HG02840 (cell line): ENCODE results near the gene DDX10.
A peak's percentile ranks its signal among the peaks of the same experiment; 100 is the strongest.
"Not testable (repeated sequence)": the region's sequence is repeated elsewhere in the genome, so short reads cannot be mapped to it uniquely, and the experiment has no call there.

ENCODE experiments used
- ATAC-seq: cut with Tn5 transposase; IDR thresholded peaks from one replicate; pipeline ENCODE4 v1.9.1; 2021; ENCODE audit warnings: mild to moderate bottlenecking, moderate library complexity, moderate number of reproducible peaks; ENCODE audit not compliant: unreplicated experiment, low FRiP score

DDX10 gene

GRCh38 chr11:108654100-108654499 is 10.8 kb upstream of the DDX10 start:
- ATAC-seq, result not testable (repeated sequence)

- ATAC-seq, result no peak
Observed at GRCh38 chr11:108654994-108655631, 9.8 kb upstream of the DDX10 start.

GRCh38 chr11:108662700-108663099 is 2.2 kb upstream of the DDX10 start:
- no peak for ATAC-seq

GRCh38 chr11:108663154-108663877 is 1.6 kb upstream of the DDX10 start:
- ATAC-seq, result peak; percentile 51

GRCh38 chr11:108666373-108666772 is 1.5 kb downstream of the DDX10 start:
- ATAC-seq, result no peak

- no peak for ATAC-seq
Observed at GRCh38 chr11:108669286-108669685, 4.4 kb downstream of the DDX10 start.

- no peak for ATAC-seq
Observed at GRCh38 chr11:108669711-108670110, 4.8 kb downstream of the DDX10 start.

- ATAC-seq, result no peak
Observed at GRCh38 chr11:108670451-108670850, 5.6 kb downstream of the DDX10 start.

GRCh38 chr11:108672113-108672512 is 7.2 kb downstream of the DDX10 start:
- no peak for ATAC-seq

GRCh38 chr11:108672786-108673185 is 7.9 kb downstream of the DDX10 start:
- ATAC-seq, result no peak

GRCh38 chr11:108679045-108679444 is 14.2 kb downstream of the DDX10 start:
- no peak for ATAC-seq

- ATAC-seq, result no peak
Observed at GRCh38 chr11:108680271-108680670, 15.4 kb downstream of the DDX10 start.

- ATAC-seq, result no peak
Observed at GRCh38 chr11:108685419-108686130, 20.7 kb downstream of the DDX10 start.

GRCh38 chr11:108693852-108694251 is 29.0 kb downstream of the DDX10 start:
- ATAC-seq, result no peak

- ATAC-seq, result no peak
Observed at GRCh38 chr11:108694846-108695245, 30.0 kb downstream of the DDX10 start.

- ATAC-seq, result peak; percentile 56
Observed at GRCh38 chr11:108697872-108698473, 33.1 kb downstream of the DDX10 start.

- ATAC-seq, result peak; percentile 65
Observed at GRCh38 chr11:108698844-108699642, 34.2 kb downstream of the DDX10 start.

- ATAC-seq, result no peak
Observed at GRCh38 chr11:108703916-108704315, 39.0 kb downstream of the DDX10 start.

GRCh38 chr11:108705061-108705460 is 40.2 kb downstream of the DDX10 start:
- no peak for ATAC-seq

GRCh38 chr11:108708173-108708572 is 43.3 kb downstream of the DDX10 start:
- ATAC-seq, result no peak
